ENCODE results near the gene MED14. TPM values are rescaled to one million over a fixed set of nuclear protein-coding genes. Genes with fewer than 3 reads are reported as not detected.

Gene MED14
- total and polyA plus RNA-seq, 2 of the 8 experiments (the other 6 are each of a cell fraction or from before 2014, with no cell fraction given) = 79.7 to 117 TPM

- TF ChIP-seq USF2 (IDR thresholded peaks at IDR 0.05; ENCODE audit: low read length) (no peak), TBP (IDR thresholded peaks at IDR 0.05; ENCODE audit: low read depth, low read length) (no peak), SIN3A (conservative IDR thresholded peaks at IDR 0.05 in 1 of 2, IDR thresholded peaks at IDR 0.05 in 1 of 2; ENCODE audit: low read depth in 1 of 2, low read length in 2 of 2) (no peak), BACH1 (IDR thresholded peaks at IDR 0.05; ENCODE audit: low read length) (no peak), TCF12 (IDR thresholded peaks at IDR 0.05; ENCODE audit: low read depth, low read length) (no peak)
Measured at GRCh38 chrX:40759374-40759773, 24.0 kb upstream of the MED14 start (continued).
